NB4 (cell line): ENCODE data around the gene GULP1.

Source experiments
- CTCF ChIP-seq: IDR thresholded peaks from one replicate; pipeline ENCODE4 v1.5.1; 2012; ENCODE audit warnings: low read depth, low read length
- POLR2A ChIP-seq: IDR thresholded peaks from 2 replicates; pipeline ENCODE4 v1.6.1; 2011; ENCODE audit warnings: mild to moderate bottlenecking; ENCODE audit not compliant: insufficient read length; ENCODE audit errors: extremely low read depth

GRCh38 chr2:188309364-188309763 is 17.7 kb downstream of the GULP1 start:
- TF ChIP-seq POLR2A (no peak), CTCF (no peak)
